Lower leg skin (tissue), 3 donors: Measurements from ENCODE around the gene PLAU.

Experiments used
- POLR2A ChIP-seq, 2 donors: fragments of 450-650 bp; IDR thresholded peaks; one replicate each; pipeline ENCODE4 v1.6.1; 2016 to 2017; ENCODE audit warnings: antibody characterized with exemption in 2 of 2, mild to moderate bottlenecking in 1 of 2, moderate library complexity in 1 of 2
- TF ChIP-seq, protein P1 (sequence below), 3 donors: fragments of 450-650 bp; IDR thresholded peaks; one replicate each; pipeline ENCODE4 v1.5.1; 2016; ENCODE audit warnings: antibody characterized with exemption in 3 of 3, mild to moderate bottlenecking in 3 of 3, moderate library complexity in 2 of 3

- TF ChIP-seq, protein P1, sequence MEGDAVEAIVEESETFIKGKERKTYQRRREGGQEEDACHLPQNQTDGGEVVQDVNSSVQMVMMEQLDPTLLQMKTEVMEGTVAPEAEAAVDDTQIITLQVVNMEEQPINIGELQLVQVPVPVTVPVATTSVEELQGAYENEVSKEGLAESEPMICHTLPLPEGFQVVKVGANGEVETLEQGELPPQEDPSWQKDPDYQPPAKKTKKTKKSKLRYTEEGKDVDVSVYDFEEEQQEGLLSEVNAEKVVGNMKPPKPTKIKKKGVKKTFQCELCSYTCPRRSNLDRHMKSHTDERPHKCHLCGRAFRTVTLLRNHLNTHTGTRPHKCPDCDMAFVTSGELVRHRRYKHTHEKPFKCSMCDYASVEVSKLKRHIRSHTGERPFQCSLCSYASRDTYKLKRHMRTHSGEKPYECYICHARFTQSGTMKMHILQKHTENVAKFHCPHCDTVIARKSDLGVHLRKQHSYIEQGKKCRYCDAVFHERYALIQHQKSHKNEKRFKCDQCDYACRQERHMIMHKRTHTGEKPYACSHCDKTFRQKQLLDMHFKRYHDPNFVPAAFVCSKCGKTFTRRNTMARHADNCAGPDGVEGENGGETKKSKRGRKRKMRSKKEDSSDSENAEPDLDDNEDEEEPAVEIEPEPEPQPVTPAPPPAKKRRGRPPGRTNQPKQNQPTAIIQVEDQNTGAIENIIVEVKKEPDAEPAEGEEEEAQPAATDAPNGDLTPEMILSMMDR (IDR thresholded peaks at IDR 0.05): no peak
- no peak for TF ChIP-seq POLR2A (IDR thresholded peaks at IDR 0.05)
Observed at GRCh38 chr10:73874267-73875138, 36.4 kb upstream of the PLAU start, which contains the start of gene CAMK2G.
